ENCODE results near the gene SPEN. TPM values are rescaled to one million over a fixed set of nuclear protein-coding genes. Genes with fewer than 3 reads are reported as not detected.
A peak's percentile ranks its signal among the peaks of the same experiment; 100 is the strongest.

SPEN gene
- total and polyA plus RNA-seq, 9 of the 15 experiments (the other 6 are each of a cell fraction or from before 2014, with no cell fraction given), result 5.7 to 87.5 (median 27.2) TPM

GRCh38 chr1:15833842-15834405 is 13.6 kb upstream of the SPEN start (continued):
- TF ChIP-seq PURB (CRISPR knock-in tag; IDR thresholded peaks at IDR 0.05; ENCODE audit: low read depth) (no peak), SOX6 (IDR thresholded peaks at IDR 0.05) (peak; percentile 31; the same call in 1 of the 2 replicates), CREB3 (tag; conservative IDR thresholded peaks at IDR 0.05; ENCODE audit: low read depth) (no peak), SMARCB1 (IDR thresholded peaks at IDR 0.05; ENCODE audit: insufficient read length, low read depth) (no peak), PCBP1 (IDR thresholded peaks at IDR 0.05; ENCODE audit: low read depth, low read length, poor library complexity, severe bottlenecking) (no peak), THAP12 (CRISPR knock-in tag; IDR thresholded peaks at IDR 0.05) (no peak), ZNF384 (IDR thresholded peaks at IDR 0.05; ENCODE audit: low read depth, low read length) (no peak), CXXC5 (CRISPR knock-in tag; IDR thresholded peaks at IDR 0.05) (peak; percentile 69), MYC (IDR thresholded peaks at IDR 0.05; ENCODE audit: low read depth, low read length) (no peak), MYC (CRISPR knock-in tag; IDR thresholded peaks at IDR 0.05; ENCODE audit: borderline replicate concordance, low read depth) (no peak), ZNF75A (CRISPR knock-in tag; IDR thresholded peaks at IDR 0.05) (0 out of 2 replicates have a peak, but pooled peaks have one; percentile 21), ZNF639 (CRISPR knock-in tag; conservative IDR thresholded peaks at IDR 0.05 in 1 of 2, IDR thresholded peaks at IDR 0.05 in 1 of 2) (no peak), NFYB (IDR thresholded peaks at IDR 0.05; ENCODE audit: extremely low read depth, insufficient read length) (peak; percentile 82), GMEB1 (CRISPR knock-in tag; IDR thresholded peaks at IDR 0.05) (no peak), DDX20 (tag; IDR thresholded peaks at IDR 0.05; ENCODE audit: low read depth) (no peak), ZHX1 (conservative IDR thresholded peaks at IDR 0.05; ENCODE audit: low read length) (no peak), SMC3 (conservative IDR thresholded peaks at IDR 0.05; ENCODE audit: insufficient read depth, low read depth, low read length) (no peak), SAFB (IDR thresholded peaks at IDR 0.05; ENCODE audit: borderline replicate concordance, low read depth, low read length) (no peak)

All from K562 (cell line).